ENCODE results near the gene DBI.
"Not testable (repeated sequence)": the region's sequence is repeated elsewhere in the genome, so short reads cannot be mapped to it uniquely, and the experiment has no call there.

Gene DBI

DNA sequence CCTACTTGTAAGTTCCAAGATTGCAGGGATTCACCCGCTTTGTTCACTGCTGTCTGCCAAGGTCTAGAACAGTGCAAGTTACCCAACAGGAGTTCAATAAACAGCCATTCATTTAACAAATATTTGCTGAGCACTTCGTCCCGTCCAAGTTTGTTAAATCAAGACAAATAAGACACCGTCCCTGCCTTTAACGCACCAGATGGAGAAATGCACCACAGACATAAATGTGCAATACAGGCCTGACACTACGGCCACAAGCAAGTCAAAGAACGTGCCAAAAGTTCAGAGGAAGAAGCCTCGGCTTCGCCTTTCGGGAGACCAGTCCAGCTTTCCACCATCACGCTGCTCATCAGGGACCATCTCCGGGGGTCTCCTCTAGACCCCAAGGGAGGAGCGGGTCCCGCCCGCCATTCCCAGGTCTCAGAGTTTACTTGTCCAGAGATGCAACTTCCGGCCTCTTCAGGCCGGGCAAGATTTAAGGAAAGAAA, 572 bp upstream of the DBI start:
- DNase-seq = no peak

DNA sequence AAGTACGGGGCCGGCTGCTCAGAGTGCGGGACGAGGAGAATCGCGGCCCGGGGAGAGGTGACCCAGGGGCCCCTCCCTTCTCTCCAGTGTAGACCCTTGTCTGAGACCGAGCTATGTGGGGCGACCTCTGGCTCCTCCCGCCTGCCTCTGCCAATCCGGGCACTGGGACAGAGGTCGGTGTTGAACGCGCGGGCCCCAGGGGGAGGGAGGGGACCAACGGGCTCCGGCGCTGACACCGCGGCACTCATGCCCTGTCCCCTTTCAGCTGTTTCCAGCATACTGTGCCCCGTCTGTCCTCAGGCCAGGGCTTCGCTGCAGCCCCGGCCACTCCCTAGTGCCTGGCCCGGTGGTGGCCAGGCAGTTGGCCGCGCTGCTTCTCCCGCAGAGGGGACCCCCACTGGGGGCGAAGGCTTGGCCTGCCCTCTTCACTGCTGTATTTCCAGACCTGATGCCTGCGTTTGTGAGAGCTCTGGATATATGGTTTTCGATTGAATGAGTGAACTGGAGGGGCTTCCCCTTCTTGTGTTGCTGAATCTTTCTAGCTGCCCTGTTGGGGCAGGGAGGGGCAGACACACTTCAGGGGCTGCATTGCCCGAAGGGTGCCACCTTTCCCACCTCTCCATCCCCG, 809 bp downstream of the DBI start:
- DNase-seq = peak; percentile 18

DNA sequence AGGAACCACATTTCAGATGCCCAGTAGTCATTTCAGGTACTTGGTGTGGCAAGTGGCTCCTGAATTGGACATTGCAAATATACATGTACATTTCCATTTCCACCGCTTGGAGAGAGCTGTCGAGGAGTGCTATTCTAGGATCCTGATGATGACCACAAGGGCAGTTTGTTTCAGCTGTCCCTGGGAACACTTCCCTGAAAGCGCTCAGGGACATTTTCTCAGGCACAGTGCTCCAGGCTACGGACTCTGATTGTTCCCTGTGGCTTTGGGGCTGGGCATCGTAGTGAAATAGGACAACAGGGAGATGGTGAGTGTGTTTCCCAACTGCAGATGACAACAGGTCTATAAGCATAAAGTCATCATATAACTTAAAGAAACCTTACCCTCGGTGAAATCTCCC, 3.1 kb downstream of the DBI start:
- DNase-seq = no peak

DNA sequence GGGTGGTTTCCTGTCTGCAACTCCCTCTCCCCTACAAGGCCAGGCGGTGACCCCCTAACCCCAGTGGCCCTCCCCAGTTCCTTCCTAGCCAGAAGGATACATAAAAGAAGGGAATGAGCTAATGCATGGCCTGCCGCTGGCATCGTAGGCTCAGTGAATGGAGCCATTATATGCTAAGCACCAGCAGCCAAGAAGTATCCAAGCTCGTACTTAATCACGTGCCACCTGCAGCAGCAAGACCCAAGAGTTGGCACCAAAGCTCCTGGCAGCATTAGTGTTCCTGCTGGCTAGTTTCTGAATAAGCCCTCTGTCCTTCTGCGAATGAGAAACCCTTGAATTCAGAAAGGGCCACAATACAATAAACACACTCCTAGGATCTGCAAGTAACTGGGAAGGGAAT, 4.3 kb downstream of the DBI start:
- no peak for DNase-seq

DNA sequence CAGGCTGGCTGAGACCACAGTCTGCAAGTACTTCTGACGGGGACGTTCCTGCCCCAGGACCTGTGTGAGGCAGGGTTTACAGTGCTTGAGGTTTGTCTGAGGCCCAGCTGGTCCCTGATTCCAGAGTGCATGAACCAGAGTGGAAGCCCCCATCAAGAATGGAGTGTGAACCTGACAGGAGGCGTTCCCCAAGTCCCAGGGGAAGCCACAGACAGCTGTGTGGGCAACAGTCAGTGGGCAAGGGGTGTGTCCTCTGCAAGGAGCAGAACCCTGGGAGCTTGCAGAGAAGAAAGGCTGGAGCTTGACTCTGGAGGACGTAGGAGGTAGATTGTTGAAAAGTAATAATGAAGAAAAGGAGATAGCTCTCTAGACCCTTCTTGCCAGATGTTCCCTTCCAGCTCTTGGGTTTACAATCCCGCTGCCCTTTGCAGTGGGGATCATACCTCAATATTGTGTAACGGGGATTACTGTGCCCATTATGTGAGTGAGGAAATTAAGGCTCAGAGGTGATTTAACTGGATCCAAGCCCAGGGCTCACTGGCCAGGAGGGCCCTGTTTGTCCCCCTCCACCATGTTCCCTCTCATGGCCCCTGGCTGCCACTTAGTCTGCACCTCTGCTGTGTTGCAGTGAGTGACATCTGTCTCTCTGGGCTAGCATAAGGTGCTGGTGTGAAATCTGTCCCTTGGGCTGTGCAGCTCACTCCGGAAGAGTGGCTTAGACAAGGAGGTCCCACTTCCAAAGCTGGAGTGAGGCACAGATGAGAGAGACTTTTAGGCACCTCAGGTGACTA, 6.2 kb downstream of the DBI start:
- no peak for DNase-seq

DNA sequence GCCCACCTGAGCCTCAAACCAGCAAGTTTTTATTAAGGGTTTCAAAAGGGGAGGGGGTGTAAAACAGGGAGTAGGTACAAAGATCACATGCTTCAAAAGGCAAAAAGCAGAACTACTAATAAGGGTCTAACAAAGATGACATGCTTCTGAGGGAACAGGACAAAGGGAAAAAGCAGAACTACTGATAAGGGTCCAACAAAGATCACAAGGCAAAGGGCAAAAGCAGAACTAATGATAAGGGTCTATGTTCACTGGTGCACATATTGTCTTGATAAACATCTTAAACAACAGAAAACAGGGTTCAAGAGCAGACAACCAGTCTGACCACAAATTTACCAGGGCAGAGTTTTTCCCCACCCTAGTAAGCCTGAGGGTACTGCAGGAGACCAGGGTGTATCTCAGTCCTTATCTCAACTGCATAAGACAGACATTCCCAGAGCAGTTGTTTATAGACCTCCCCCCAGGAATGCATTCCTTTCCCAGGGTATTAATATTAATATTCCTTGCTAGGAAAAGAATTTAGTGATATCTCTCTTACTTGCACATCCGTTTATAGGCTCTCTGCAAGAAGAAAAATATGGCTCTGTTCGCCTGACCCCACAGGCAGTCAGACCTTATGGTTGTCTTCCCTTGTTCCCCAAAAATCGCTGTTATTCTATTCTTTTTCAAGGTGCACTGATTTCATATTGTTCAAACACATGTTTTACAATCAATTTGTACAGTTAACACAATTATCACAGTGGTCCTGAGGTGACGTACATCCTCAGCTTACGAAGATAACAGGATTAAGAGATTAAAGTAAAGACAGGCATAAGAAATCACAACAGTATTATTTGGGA, 7.3 kb downstream of the DBI start:
- not testable (repeated sequence) for DNase-seq

DNA sequence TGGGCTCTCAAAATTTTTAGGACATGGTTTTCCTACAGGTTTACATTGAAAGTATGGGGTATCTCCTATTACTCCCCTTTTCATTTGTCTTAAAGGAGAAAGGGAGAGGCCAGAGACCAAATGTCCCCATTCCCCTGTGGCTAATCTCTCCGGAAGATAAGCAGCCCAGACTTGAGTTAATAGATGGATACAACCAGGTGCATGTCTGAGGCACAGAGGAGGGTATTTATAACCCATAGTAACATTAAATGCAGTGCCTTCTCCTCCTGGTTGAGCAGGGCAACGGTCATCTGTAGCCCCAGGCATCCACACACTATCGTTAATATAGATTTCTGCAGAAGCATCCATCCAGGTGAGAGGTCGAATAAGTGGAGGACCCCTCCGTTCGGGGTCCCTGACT, 9.6 kb downstream of the DBI start:
- DNase-seq = not testable (repeated sequence)

DNA sequence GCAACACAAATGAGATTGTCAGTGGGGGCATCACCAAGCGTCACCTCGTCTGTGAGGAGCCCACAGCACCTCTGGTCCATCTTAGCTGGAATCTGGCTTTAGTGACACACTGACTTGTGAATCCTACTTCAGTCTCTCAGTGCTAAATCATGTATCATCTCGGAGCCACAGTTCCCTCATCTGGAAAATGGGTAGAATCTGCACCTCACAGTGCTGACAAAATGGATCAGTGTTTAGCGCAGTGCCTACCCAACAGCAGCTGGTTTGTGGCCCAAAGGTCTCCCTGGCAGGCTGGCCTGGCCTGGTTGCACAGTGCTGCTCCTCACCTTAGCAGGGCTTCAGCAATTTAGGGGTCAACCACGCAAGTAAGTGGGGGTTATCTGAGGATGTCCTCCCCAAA, 10.0 kb downstream of the DBI start:
- DNase-seq = no peak

DNA sequence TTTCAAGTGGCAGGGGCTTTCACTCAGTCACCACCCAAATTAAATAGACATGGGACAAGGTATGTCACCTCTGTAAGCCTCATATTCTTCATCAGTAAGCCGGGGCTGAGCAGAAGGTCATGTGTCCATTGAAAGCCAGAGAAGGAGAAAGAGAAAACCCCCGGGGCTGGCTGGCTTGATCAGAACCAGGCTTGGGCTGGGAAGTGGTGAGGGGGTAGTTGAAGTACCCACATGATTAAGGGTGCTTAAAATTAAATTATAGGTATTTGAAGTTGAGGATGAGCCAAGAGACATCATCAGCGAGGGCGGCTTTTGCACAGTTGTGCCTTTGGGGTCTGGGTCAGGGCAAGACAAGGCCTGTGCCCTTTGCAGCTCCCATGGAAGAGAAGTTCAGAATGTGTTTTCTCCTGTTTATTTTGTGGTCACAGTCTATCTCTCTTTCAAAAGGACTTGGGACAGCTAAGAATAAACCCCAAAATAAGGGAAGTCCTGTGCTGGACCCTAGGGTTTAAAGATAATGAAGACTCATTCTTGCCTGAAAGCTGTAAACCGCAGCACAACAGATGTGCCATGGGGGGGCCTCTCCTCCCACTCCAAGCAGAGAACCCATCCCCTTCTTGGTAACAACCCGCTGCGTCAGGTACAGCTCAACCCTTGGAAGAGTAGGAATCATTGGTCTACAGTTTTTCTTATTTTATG, 10.7 kb downstream of the DBI start:
- no peak for DNase-seq

DNA sequence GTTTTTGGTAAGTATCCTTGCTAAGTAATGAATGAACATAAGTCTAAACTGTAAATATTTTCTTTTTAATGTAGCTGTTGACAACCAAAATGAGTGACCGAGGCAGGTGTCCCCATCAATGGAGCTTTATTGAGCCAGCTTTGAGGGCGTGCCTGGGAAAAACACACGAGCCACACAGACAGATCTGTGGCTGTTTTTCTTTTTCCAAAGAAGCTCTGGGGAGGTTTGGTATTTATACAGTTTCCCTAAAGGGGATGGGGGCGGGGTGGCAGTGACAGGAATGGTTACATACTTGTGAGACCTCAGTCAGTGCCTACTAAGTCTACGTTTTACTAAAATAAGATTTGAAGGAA, 11.2 kb downstream of the DBI start:
- no peak for DNase-seq

DNA sequence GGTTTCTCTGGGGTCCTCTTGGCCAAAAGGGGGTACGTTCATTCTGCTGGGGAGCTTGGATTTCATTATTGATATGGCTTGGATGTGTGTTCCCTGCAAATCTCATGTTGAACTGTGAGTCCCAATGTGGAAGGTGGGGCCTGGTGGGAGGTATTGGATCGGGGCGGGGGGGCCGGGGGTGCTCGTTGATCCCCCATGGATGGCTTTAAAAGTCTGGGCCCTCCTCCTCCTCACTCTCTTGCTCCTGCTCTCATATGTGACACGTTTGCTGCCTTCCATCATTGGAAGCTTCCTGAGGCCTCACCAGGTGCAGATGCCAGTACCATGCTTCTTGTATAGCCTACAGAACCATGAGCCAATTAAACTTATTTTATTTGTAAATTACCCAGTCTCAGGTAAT, 11.8 kb downstream of the DBI start:
- no peak for DNase-seq

DNA sequence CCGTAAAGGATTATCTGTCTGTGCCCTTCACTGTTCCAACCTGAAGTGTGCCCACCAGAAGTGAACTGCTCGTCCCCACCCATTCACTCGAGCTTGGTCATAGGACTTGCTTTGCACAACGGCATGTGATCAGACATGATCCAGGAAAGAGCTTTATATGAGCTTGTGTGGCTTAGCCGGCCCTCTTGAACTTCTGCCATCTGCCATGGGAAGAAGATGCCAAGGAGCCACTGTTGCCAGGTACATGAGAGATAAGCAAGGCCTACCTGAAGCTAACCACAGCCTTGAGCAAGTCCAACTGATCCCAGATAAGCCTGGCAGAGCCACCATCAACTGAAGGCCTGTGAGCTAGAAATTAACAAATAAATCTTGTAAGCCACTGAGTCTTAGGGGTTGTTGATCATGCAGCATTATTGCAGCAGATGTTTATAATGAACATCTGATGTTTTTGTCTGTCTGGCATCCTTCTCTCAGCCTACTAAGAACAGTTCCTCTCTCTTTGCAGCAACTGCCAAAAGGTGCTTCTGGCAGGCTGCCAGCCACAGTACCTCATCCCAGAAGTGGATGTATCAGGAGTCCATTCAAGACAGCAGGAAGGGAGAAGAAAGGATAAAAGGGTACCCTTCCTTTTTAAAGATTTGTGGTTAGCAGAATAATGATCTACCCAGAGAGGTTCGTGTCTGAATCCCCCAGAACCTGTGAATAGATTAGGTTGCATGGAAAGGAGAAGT, 16.8 kb downstream of the DBI start:
- no peak for DNase-seq

DNA sequence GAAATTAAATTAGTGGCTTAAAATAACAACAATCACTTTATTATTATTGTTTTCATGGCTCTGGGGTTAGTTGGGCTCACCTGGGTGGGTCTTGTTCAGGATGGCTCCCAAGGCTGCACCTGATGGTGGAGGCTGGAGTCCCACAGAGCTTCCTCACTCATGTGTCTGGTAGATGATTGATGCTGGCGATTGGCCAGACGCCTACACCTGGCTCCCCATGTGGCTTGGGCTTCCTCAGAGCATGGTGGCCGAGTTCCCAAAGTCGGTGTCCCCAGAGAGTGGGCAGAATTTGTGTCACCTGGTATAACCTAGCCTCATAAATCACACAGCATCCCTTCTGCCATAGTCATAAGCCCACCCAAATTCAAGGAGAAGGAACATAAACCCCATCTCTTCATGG, 18.2 kb downstream of the DBI start:
- DNase-seq = no peak

DNA sequence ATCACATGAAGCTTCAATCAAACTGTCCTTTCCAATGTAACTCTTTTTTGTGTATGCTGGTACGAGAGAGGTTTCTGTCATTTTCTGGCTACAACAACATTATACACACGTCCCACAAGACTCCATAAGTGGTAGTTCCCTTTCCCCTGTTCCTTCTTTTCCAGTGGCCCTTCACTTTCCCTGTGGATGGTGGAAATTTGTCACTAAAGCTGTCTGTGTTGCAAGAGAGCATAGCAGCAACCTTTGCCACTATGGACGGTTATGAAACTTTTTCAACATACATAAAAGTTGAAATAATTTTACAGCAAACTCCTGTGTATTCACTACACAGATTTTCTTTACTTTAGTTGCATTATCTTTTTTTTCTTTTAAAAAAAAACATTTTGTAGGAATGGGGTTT, 18.7 kb downstream of the DBI start:
- no peak for DNase-seq

DNA sequence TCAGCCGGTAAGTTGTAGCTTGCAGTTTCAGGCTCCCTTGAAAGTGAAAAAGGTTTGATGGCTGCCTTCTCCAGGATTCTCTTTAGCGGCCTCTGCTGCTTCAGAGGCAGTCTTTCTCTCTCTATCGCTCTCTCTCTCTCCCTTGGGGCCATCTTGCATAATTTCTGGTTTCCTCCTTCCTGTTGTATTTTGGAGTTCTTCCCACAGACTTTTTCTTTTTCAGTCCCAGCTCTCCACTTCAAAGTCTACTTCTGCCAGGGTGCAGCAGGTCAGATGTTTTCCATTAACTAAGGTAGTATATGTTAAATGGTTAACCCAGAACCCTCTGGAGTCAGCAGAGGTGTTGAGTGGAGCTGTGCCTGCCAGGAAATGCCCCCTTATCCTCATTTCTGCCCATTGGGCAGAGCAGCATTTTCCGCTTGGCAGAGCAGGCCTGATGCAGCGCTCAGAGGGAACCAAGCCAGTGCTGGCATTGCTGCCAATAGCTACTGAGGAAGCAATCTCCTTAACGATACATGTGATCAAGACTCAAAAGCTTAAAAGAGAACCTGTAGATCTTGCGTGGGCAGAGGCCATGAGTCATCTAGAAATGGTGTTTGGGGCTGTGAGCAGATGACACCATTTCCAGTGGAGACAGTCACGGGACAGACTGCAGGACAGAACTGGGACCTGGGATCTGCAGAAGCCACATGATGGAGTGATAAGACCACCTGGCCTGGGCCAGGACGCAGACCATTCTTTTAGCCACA, 20.8 kb downstream of the DBI start:
- no peak for DNase-seq

DNA sequence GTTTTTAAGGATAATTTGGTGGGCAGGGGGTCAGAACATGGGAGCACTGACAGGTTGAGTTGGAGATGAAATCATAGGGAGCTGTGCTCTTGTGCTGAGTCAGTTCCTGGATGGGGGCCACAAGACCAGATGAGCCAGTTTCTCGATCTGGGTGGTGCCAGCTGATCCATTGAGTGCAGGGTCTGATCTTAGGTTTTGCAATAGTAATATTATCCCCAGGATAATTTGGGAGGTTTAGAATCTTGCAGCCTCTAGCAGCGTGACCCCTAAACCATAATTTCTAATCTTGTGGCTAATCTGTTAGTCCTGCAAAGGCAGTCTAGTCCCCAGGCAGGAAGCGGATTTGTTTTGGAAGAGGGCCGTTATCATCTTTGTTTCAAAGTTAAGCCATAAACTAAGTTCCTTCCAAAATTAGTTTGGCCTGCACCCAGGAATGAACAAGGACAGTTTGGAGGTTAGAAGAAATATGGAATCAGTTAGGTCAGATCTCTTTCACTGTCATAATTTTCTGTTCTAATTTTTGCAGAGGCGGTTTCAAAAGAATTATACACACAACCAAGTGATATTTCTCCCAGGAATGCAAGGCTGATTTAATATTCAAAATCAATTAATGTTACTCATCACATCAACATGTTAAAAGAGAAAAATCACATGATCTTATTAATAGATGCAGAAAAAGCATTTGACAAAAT, 23.0 kb downstream of the DBI start:
- no peak for DNase-seq

DNA sequence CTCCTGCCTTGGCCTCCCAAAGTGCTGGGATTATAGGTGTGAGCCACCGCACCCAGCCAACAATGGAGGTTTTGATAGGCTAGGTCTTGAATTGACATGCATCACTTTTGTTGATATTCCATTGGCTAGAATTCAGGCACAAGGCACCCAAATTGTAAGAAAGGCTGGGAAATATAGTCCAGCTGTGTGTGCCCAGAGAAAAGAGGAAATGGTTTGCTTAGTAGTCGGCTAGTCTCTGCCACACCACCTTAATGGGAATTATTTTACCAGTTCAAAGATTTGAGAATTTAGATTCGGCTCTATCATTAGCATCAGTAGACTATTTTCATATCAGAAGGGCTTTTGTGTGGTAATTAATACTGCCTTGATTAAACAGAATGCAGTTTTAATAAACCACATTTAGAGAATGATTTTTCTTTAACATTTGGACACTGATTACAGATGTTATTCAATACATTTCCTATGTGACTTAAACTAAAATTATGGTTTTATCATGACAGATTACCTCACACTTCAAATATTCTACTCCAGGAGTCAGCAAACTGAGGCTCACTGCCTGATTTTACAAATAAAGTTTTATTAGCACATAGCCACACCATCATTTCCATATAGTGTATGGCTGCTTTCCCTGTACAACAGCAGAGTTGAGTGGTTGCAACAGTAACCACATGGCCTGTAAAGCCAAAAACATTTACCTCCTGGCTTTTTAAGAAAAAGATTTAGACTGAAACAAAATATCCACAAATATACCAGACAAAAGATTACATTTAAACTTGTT, 27.4 kb downstream of the DBI start:
- no peak for DNase-seq

DNA sequence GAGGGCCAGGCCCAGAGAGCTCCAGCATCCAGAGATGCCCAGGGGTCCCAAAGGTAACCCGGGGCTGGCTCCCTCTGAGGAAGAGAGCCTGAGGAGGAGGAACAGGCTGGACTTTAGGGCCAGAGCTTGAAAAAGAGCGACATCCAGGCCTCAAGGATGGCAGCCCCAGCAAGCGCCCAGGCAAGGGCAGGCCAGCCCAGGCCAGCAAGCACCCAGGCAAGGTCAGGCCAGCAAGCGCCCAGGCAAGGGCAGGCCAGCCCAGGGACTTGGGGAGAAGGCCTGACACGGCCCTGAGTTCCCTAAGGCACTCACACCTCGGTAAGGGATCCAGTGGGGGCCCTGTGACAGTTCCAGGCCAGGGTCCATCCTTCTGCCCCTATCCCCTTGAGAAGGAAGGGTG, 30.4 kb downstream of the DBI start:
- DNase-seq = no peak

DNA sequence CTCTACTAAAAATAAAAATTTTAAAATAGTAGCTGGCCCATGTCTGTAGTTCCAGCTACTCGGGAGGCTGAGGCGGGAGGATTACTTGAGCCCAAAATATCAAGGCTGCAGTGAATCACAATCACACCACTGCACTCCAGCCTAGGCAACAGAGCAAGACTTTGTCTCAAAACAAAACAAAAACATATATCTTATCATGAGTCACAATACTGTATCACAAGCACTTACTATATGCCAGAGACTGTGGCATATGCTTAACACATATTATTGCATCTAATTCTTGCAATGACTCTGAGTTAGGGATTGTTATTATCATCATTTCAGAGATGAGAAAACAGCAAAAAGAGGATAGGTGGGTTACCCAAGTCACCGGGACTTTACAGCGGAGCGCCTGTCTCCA, 35.3 kb downstream of the DBI start:
- no peak for DNase-seq
